GDM1 (cell line): Measurements from ENCODE around the gene CACNG4.

Experiments
- DNase-seq: peaks from one replicate; lab custom pipeline; 2025; lab: John Stamatoyannopoulos, UW

CACNG4 gene

GRCh38 chr17:66985338-66986237 is 21.1 kb downstream of the CACNG4 start:
- DNase-seq = no peak

GRCh38 chr17:66986659-66987058 is 22.2 kb downstream of the CACNG4 start:
- DNase-seq = no peak

GRCh38 chr17:66987059-66987616 is 22.6 kb downstream of the CACNG4 start:
- DNase-seq = no peak

- no peak for DNase-seq
Measured at GRCh38 chr17:66988069-66988798, 23.7 kb downstream of the CACNG4 start.

- no peak for DNase-seq
Measured at GRCh38 chr17:66989076-66989475, 24.6 kb downstream of the CACNG4 start.

- no peak for DNase-seq
Measured at GRCh38 chr17:66989579-66989978, 25.1 kb downstream of the CACNG4 start.

- DNase-seq = no peak
Measured at GRCh38 chr17:66990047-66990446, 25.5 kb downstream of the CACNG4 start.

GRCh38 chr17:66992911-66993442 is 28.5 kb downstream of the CACNG4 start:
- DNase-seq = no peak

- DNase-seq = no peak
Measured at GRCh38 chr17:66994361-66994760, 29.9 kb downstream of the CACNG4 start.

GRCh38 chr17:66994930-66995535 is 30.5 kb downstream of the CACNG4 start:
- DNase-seq = no peak

GRCh38 chr17:66995944-66996343 is 31.4 kb downstream of the CACNG4 start:
- DNase-seq = no peak

GRCh38 chr17:66996926-66997325 is 32.4 kb downstream of the CACNG4 start:
- no peak for DNase-seq

- DNase-seq = no peak
Measured at GRCh38 chr17:67003231-67003630, 38.7 kb downstream of the CACNG4 start.

GRCh38 chr17:67004181-67004580 is 39.7 kb downstream of the CACNG4 start:
- no peak for DNase-seq

- DNase-seq = no peak
Measured at GRCh38 chr17:67007266-67007665, 42.8 kb downstream of the CACNG4 start.

- no peak for DNase-seq
Measured at GRCh38 chr17:67008101-67008500, 43.6 kb downstream of the CACNG4 start.

- no peak for DNase-seq
Measured at GRCh38 chr17:67011527-67012175, 47.1 kb downstream of the CACNG4 start.

- DNase-seq = no peak
Measured at GRCh38 chr17:67013891-67014290, 49.4 kb downstream of the CACNG4 start.

- no peak for DNase-seq
Measured at GRCh38 chr17:67015001-67015400, 50.5 kb downstream of the CACNG4 start.

- DNase-seq = no peak
Measured at GRCh38 chr17:67016039-67016762, 51.7 kb downstream of the CACNG4 start.

GRCh38 chr17:67017910-67018309 is 53.4 kb downstream of the CACNG4 start:
- DNase-seq = no peak
